Fibroblast of pulmonary artery (primary cell): ENCODE measurements around the gene ZNF816.
"Not testable (repeated sequence)": the region's sequence is repeated elsewhere in the genome, so short reads cannot be mapped to it uniquely, and the experiment has no call there.

Experiments used
- DNase-seq: peaks from one replicate; pipeline ENCODE4 v3.0.0-alpha.2; 2010; ENCODE audit warnings: low read depth
- H3K4me3 ChIP-seq: replicated peaks from 2 replicates; pipeline ENCODE4 v1.5.1; 2011; ENCODE audit warnings: low read depth, mild to moderate bottlenecking, control low read depth, low read length, moderate library complexity
- CTCF ChIP-seq: IDR thresholded peaks from 2 replicates; pipeline ENCODE4 v1.5.1; 2011; ENCODE audit warnings: mild to moderate bottlenecking, control low read depth, low read length, inconsistent platforms; ENCODE audit errors: missing control alignments

Gene ZNF816

GRCh38 chr19:52923778-52924593 is 38.7 kb downstream of the ZNF816 start:
- TF ChIP-seq CTCF: no peak
- DNase-seq: peak; percentile 26
- peak overlapping the region; percentile 73 for H3K4me3 ChIP-seq

- peak within 1 kb of the TSS; percentile 73 for H3K4me3 ChIP-seq
- TF ChIP-seq CTCF: no peak
- peak; percentile 82 for DNase-seq
Measured at GRCh38 chr19:52922841-52923777, 39.6 kb downstream of the ZNF816 start, which contains the start of gene ZNF888. Gene ZNF888, minus strand, starts transcription at chr19:52923428. Its CDS starts 5,555 bp downstream, at chr19:52917873.

GRCh38 chr19:52917531-52917930 is 45.1 kb downstream of the ZNF816 start:
- no peak overlapping the region for H3K4me3 ChIP-seq
- no peak for TF ChIP-seq CTCF
- DNase-seq: no peak

GRCh38 chr19:52910648-52911047 is 52.0 kb downstream of the ZNF816 start:
- no peak for DNase-seq
- H3K4me3 ChIP-seq: no peak overlapping the region
- no peak for TF ChIP-seq CTCF

- not testable (repeated sequence) for H3K4me3 ChIP-seq, DNase-seq
Measured at GRCh38 chr19:52904052-52904780, 58.5 kb downstream of the ZNF816 start.

- no peak for TF ChIP-seq CTCF
- no peak overlapping the region for H3K4me3 ChIP-seq
- DNase-seq: no peak
Measured at GRCh38 chr19:52901842-52902241, 60.8 kb downstream of the ZNF816 start.
